ENCODE results near the gene LTF. TPM values are rescaled to one million over a fixed set of nuclear protein-coding genes. Genes with fewer than 3 reads are reported as not detected.

The LTF gene
- total RNA-seq, 1 experiment from 2014 or later, result not detected

DNA sequence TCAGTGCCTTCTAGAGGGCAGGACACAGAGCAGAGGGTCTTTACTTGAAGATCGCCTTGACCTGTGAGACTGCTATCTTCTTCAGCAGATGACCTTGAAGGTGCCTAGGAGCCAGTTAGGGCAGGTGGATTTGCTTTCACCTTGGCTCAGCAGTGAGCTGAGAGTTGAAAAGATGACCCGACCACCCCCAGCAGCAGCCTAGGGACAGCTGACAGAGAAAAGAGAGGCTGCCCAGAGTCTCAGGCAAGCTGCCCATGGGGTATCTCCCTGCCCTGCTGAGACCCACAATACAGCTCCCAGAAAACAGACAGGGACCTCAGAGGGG, 453 bp upstream of the LTF start:
- TF ChIP-seq CEBPB (IDR thresholded peaks at IDR 0.05; ENCODE audit: low read depth) (no peak), POLR2A (IDR thresholded peaks at IDR 0.05; ENCODE audit: borderline replicate concordance, extremely low read depth, insufficient read depth, insufficient read length) (no peak), JUND (IDR thresholded peaks at IDR 0.05) (no peak), EZH2phosphoT487 (IDR thresholded peaks at IDR 0.05; ENCODE audit: borderline replicate concordance) (no peak), EZH2 (IDR thresholded peaks at IDR 0.05) (no peak), SIN3A (IDR thresholded peaks at IDR 0.05; ENCODE audit: low read depth) (no peak), POLR2AphosphoS5 (IDR thresholded peaks at IDR 0.05; ENCODE audit: low read depth, low read length) (no peak), RAD21 (IDR thresholded peaks at IDR 0.05; ENCODE audit: low read depth) (no peak), ZFX (IDR thresholded peaks at IDR 0.05) (no peak)
- TF ChIP-seq, protein P1, sequence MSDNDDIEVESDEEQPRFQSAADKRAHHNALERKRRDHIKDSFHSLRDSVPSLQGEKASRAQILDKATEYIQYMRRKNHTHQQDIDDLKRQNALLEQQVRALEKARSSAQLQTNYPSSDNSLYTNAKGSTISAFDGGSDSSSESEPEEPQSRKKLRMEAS (IDR thresholded peaks at IDR 0.05), result no peak
- TF ChIP-seq, protein P2, sequence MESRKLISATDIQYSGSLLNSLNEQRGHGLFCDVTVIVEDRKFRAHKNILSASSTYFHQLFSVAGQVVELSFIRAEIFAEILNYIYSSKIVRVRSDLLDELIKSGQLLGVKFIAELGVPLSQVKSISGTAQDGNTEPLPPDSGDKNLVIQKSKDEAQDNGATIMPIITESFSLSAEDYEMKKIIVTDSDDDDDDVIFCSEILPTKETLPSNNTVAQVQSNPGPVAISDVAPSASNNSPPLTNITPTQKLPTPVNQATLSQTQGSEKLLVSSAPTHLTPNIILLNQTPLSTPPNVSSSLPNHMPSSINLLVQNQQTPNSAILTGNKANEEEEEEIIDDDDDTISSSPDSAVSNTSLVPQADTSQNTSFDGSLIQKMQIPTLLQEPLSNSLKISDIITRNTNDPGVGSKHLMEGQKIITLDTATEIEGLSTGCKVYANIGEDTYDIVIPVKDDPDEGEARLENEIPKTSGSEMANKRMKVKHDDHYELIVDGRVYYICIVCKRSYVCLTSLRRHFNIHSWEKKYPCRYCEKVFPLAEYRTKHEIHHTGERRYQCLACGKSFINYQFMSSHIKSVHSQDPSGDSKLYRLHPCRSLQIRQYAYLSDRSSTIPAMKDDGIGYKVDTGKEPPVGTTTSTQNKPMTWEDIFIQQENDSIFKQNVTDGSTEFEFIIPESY (IDR thresholded peaks at IDR 0.05; ENCODE audit: extremely low read depth, insufficient replicate concordance, low read length), result no peak
- DNase-seq (ENCODE audit: low read depth, low spot score) (no peak), ATAC-seq (no peak)
- peaks cover 16% of the 10 kb centered on the region for H3K27me3 ChIP-seq (ENCODE audit: insufficient read depth, low read length)
- no peaks in the 10 kb centered on the region for H3K9me3 ChIP-seq (ENCODE audit: control insufficient read depth in 1 of 2, insufficient read depth in 1 of 2, low read depth in 1 of 2, low read length in 2 of 2)
- BruUV-seq (replicated peaks), result no TSS peak
- H4K20me1 ChIP-seq (ENCODE audit: insufficient read depth), result no peaks in the 10 kb centered on the region
- intact Hi-C loops (cut with micrococcal nuclease), result no loop called here
- H3K27ac ChIP-seq (ENCODE audit: low read depth, low read length), result no peak overlapping the region
- CTCF ChIA-PET, result no interaction called here
- H3K9me2 ChIP-seq (ENCODE audit: insufficient read depth), result no peaks in the 10 kb centered on the region
- H3K36me3 ChIP-seq (ENCODE audit: control insufficient read depth in 1 of 2, insufficient read depth in 2 of 2, low read length in 2 of 2), result no peaks in the 10 kb centered on the region
- no peaks in the 10 kb centered on the region; a peak in 1 of 4 replicates for H3K4me1 ChIP-seq (ENCODE audit: control insufficient read depth in 1 of 2, insufficient read depth in 2 of 2, low read length in 2 of 2)
- RAD21 ChIA-PET (ENCODE audit: low non-redundant PET in 1 of 2, low total read pairs in 2 of 2, uncharacterized antibody in 2 of 2, unreplicated experiment in 2 of 2), result no interaction called here
- no peak overlapping the region for H2AFZ ChIP-seq (ENCODE audit: low read depth, low read length, poor library complexity, severe bottlenecking)
- POLR2A ChIA-PET, result no interaction called here
- H3K4me3 ChIP-seq (replicated peaks in 1 of 2; ENCODE audit: low read depth in 1 of 2, low read length in 2 of 2), result no peak overlapping the region
- no peaks in the 10 kb centered on the region for H3K79me2 ChIP-seq (ENCODE audit: insufficient read depth, low read length)
- H3K9ac ChIP-seq (ENCODE audit: low read length), result no peak overlapping the region
- H3K4me2 ChIP-seq (ENCODE audit: low read length), result no peak overlapping the region

DNA sequence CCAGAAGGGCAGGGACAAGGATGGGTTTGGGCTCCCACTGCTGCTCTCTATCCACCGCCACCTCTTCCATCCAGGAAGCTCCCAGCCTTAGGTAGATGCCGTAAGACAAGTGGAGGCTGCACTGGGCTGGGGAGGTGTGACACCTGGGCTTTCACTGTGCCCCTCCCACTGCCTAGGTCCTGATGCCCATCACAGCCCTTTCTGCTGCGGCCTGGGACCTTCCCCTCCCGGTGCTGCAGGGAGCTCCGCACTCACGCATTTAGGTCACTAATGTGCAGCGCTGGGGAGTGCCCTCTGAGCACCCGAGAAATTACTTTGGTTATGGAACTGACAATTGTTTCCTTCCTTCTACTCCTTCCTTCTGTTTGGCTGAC, 850 bp downstream of the LTF start:
- Histone ChIP-seq H3K79me2 (ENCODE audit: insufficient read depth, low read length) (no peaks in the 10 kb centered on the region), H3K4me1 (ENCODE audit: control insufficient read depth in 1 of 2, insufficient read depth in 2 of 2, low read length in 2 of 2) (no peaks in the 10 kb centered on the region; a peak in 1 of 4 replicates), H2AFZ (ENCODE audit: low read depth, low read length, poor library complexity, severe bottlenecking) (no peak overlapping the region), H3K27me3 (ENCODE audit: insufficient read depth, low read length) (peaks cover 16% of the 10 kb centered on the region), H3K4me3 (replicated peaks in 1 of 2; ENCODE audit: low read depth in 1 of 2, low read length in 2 of 2) (no peak overlapping the region), H3K9me3 (ENCODE audit: control insufficient read depth in 1 of 2, insufficient read depth in 1 of 2, low read depth in 1 of 2, low read length in 2 of 2) (no peaks in the 10 kb centered on the region), H3K36me3 (ENCODE audit: control insufficient read depth in 1 of 2, insufficient read depth in 2 of 2, low read length in 2 of 2) (no peaks in the 10 kb centered on the region), H3K4me2 (ENCODE audit: low read length) (no peak overlapping the region), H4K20me1 (ENCODE audit: insufficient read depth) (no peaks in the 10 kb centered on the region), H3K9me2 (ENCODE audit: insufficient read depth) (no peaks in the 10 kb centered on the region), H3K9ac (ENCODE audit: low read length) (no peak overlapping the region), H3K27ac (ENCODE audit: low read depth, low read length) (no peak overlapping the region)
- ChIA-PET CTCF (no interaction called here), POLR2A (no interaction called here), RAD21 (ENCODE audit: low non-redundant PET in 1 of 2, low total read pairs in 2 of 2, uncharacterized antibody in 2 of 2, unreplicated experiment in 2 of 2) (no interaction called here)
- DNase-seq (ENCODE audit: low read depth, low spot score) (no peak), ATAC-seq (no peak)
- intact Hi-C loops (cut with micrococcal nuclease), result no loop called here
- BruUV-seq (replicated peaks), result no TSS peak
- TF ChIP-seq, protein P3, sequence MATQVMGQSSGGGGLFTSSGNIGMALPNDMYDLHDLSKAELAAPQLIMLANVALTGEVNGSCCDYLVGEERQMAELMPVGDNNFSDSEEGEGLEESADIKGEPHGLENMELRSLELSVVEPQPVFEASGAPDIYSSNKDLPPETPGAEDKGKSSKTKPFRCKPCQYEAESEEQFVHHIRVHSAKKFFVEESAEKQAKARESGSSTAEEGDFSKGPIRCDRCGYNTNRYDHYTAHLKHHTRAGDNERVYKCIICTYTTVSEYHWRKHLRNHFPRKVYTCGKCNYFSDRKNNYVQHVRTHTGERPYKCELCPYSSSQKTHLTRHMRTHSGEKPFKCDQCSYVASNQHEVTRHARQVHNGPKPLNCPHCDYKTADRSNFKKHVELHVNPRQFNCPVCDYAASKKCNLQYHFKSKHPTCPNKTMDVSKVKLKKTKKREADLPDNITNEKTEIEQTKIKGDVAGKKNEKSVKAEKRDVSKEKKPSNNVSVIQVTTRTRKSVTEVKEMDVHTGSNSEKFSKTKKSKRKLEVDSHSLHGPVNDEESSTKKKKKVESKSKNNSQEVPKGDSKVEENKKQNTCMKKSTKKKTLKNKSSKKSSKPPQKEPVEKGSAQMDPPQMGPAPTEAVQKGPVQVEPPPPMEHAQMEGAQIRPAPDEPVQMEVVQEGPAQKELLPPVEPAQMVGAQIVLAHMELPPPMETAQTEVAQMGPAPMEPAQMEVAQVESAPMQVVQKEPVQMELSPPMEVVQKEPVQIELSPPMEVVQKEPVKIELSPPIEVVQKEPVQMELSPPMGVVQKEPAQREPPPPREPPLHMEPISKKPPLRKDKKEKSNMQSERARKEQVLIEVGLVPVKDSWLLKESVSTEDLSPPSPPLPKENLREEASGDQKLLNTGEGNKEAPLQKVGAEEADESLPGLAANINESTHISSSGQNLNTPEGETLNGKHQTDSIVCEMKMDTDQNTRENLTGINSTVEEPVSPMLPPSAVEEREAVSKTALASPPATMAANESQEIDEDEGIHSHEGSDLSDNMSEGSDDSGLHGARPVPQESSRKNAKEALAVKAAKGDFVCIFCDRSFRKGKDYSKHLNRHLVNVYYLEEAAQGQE (IDR thresholded peaks at IDR 0.05; ENCODE audit: low read depth), result no peak
- TF ChIP-seq SIN3A (IDR thresholded peaks at IDR 0.05; ENCODE audit: low read depth) (no peak), ZNF274 (IDR thresholded peaks at IDR 0.05; ENCODE audit: low read depth, low read length) (no peak), RAD21 (IDR thresholded peaks at IDR 0.05; ENCODE audit: low read depth) (no peak), POLR2AphosphoS5 (IDR thresholded peaks at IDR 0.05; ENCODE audit: low read depth, low read length) (no peak), ZFX (IDR thresholded peaks at IDR 0.05) (no peak), EGR1 (IDR thresholded peaks at IDR 0.05; ENCODE audit: low read depth) (no peak), SRF (IDR thresholded peaks at IDR 0.05; ENCODE audit: low read depth) (no peak), POLR2A (IDR thresholded peaks at IDR 0.05; ENCODE audit: borderline replicate concordance, extremely low read depth, insufficient read depth, insufficient read length) (no peak), FOSL1 (IDR thresholded peaks at IDR 0.05; ENCODE audit: low read depth) (no peak), YY1 (IDR thresholded peaks at IDR 0.05; ENCODE audit: extremely low read depth, insufficient replicate concordance, low read depth, low read length) (no peak)
